ENCODE results near the gene SWAP70.

DNA sequence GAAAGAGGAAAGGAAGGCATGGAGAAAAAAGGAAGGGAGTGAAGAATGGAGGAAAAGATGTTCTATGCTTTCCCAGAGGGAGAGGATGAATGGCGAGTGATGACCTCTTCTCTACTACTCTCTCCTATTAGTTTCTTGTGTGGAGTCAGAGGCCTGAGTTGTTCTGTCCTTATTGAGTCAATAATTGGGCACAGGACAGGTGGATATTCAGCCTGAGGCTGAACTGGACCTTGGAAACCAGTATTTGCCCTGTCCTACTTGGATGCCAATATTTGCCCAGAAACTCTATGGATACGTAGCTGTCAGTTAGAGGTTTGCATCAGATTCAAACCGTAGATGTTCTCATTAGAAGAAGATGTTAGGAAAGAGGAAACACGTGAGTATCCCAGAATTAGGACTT, 17.6 kb upstream of the SWAP70 start:
- TF ChIP-seq, protein P1, sequence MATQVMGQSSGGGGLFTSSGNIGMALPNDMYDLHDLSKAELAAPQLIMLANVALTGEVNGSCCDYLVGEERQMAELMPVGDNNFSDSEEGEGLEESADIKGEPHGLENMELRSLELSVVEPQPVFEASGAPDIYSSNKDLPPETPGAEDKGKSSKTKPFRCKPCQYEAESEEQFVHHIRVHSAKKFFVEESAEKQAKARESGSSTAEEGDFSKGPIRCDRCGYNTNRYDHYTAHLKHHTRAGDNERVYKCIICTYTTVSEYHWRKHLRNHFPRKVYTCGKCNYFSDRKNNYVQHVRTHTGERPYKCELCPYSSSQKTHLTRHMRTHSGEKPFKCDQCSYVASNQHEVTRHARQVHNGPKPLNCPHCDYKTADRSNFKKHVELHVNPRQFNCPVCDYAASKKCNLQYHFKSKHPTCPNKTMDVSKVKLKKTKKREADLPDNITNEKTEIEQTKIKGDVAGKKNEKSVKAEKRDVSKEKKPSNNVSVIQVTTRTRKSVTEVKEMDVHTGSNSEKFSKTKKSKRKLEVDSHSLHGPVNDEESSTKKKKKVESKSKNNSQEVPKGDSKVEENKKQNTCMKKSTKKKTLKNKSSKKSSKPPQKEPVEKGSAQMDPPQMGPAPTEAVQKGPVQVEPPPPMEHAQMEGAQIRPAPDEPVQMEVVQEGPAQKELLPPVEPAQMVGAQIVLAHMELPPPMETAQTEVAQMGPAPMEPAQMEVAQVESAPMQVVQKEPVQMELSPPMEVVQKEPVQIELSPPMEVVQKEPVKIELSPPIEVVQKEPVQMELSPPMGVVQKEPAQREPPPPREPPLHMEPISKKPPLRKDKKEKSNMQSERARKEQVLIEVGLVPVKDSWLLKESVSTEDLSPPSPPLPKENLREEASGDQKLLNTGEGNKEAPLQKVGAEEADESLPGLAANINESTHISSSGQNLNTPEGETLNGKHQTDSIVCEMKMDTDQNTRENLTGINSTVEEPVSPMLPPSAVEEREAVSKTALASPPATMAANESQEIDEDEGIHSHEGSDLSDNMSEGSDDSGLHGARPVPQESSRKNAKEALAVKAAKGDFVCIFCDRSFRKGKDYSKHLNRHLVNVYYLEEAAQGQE (IDR thresholded peaks at IDR 0.05; ENCODE audit: unreplicated experiment): no peak
- TF ChIP-seq, protein P2, sequence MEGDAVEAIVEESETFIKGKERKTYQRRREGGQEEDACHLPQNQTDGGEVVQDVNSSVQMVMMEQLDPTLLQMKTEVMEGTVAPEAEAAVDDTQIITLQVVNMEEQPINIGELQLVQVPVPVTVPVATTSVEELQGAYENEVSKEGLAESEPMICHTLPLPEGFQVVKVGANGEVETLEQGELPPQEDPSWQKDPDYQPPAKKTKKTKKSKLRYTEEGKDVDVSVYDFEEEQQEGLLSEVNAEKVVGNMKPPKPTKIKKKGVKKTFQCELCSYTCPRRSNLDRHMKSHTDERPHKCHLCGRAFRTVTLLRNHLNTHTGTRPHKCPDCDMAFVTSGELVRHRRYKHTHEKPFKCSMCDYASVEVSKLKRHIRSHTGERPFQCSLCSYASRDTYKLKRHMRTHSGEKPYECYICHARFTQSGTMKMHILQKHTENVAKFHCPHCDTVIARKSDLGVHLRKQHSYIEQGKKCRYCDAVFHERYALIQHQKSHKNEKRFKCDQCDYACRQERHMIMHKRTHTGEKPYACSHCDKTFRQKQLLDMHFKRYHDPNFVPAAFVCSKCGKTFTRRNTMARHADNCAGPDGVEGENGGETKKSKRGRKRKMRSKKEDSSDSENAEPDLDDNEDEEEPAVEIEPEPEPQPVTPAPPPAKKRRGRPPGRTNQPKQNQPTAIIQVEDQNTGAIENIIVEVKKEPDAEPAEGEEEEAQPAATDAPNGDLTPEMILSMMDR (conservative IDR thresholded peaks at IDR 0.05; ENCODE audit: low read depth in 2 of 2): no peak
- no peak for TF ChIP-seq EZH2 (IDR thresholded peaks at IDR 0.05; ENCODE audit: low read depth, unreplicated experiment)
- TF ChIP-seq, protein P3, sequence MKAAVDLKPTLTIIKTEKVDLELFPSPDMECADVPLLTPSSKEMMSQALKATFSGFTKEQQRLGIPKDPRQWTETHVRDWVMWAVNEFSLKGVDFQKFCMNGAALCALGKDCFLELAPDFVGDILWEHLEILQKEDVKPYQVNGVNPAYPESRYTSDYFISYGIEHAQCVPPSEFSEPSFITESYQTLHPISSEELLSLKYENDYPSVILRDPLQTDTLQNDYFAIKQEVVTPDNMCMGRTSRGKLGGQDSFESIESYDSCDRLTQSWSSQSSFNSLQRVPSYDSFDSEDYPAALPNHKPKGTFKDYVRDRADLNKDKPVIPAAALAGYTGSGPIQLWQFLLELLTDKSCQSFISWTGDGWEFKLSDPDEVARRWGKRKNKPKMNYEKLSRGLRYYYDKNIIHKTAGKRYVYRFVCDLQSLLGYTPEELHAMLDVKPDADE (IDR thresholded peaks at IDR 0.05): no peak
